Loucy (cell line): ENCODE data around the gene NR1I3.

Experiments
- CTCF ChIP-seq: fragments of 200-600 bp; sonication (generic); conservative IDR thresholded peaks from 2 replicates; pipeline ENCODE4 v1.5.1; 2014; ENCODE audit warnings: mild to moderate bottlenecking, antibody characterized with exemption, low read length
- EZH2phosphoT487 ChIP-seq: fragments of 200-600 bp; IDR thresholded peaks from 2 replicates; pipeline ENCODE4 v1.6.1; 2018; ENCODE audit warnings: antibody characterized with exemption, mild to moderate bottlenecking, moderate library complexity, borderline replicate concordance

DNA sequence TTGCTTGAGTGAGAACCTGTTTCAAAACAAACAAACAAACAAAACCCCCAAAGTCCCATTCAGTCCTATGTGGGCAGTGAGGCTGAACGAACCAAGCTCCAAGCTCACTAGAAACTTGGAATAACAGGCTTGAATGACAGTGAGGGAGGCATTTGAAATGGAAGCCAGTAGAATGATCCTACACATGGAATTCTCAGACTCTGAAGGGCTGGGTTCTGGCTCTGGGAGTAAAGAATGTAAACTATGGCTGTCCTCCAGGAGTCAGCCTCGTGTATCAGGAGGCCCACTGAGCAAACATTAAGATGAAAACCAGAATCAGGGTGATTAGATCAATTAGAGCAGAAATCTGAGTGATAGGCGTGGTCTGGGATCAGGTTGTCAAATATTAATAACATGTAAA, 35.4 kb upstream of the NR1I3 start:
- TF ChIP-seq CTCF = no peak
- TF ChIP-seq EZH2phosphoT487 = no peak
